HAP-1 (cell line): ENCODE measurements around the gene EPN1.

Source experiments
- DNase-seq, 2 experiments: peaks; one replicate each; pipeline ENCODE4 v3.0.0-alpha.2; 2016 to 2020; ENCODE audit warnings: low spot score in 2 of 2
- H3K27me3 ChIP-seq: fragments of 250-450 bp; sonication (Bioruptor Pico); 2 replicates; pipeline ENCODE4 v1.5.1; 2020; ENCODE audit warnings: low read depth, mild to moderate bottlenecking, moderate library complexity
- H3K36me3 ChIP-seq: fragments of 250-450 bp; sonication (Bioruptor Pico); replicated peaks from 2 replicates; pipeline ENCODE4 v1.5.1; 2020; ENCODE audit warnings: mild to moderate bottlenecking
- H3K4me1 ChIP-seq: fragments of 250-450 bp; sonication (Bioruptor Pico); 2 replicates; pipeline ENCODE4 v1.5.1; 2020; ENCODE audit warnings: mild to moderate bottlenecking
- H3K4me3 ChIP-seq: fragments of 250-450 bp; sonication (Bioruptor Pico); 2 replicates; pipeline ENCODE4 v1.5.1; 2020; ENCODE audit warnings: mild to moderate bottlenecking, moderate library complexity
- H3K9me3 ChIP-seq: fragments of 250-450 bp; sonication (Bioruptor Pico); 2 replicates; pipeline ENCODE4 v1.5.1; 2020; ENCODE audit warnings: mild to moderate bottlenecking, moderate library complexity
- in situ Hi-C: fragments of 300-500 bp; cut with MboI; formaldehyde crosslinking; loops from 3 replicates; pipeline ENCODE4 v1.14.3; 2020; ENCODE audit warnings: low sequenced_read_pairs, inconsistent platforms, mixed read lengths

EPN1 gene

DNA sequence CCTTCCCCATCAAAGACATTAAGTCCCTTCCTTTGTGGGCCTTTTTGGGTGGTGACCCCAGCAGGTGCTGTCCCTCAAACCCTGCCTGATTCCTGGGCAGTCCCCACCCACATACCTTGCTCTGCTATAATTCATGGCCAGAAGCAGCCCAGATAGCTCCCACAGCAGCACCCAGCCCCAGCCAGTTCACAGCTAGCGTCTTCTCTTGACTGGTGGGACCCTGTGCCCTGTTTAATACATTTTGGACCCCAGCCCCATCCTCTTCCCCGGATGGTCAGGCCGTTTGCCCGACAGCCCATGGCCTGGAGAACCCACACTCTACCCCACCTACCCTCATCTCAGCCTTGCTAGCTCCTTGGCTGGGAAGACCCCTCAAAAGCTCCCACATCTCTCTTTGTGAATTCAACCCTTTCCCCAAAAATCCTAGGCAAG is 24.9 kb upstream of the EPN1 start:
- in situ Hi-C loops = loop anchor here (25.0 kb wide), 2 partner anchors 1188 to 1463 kb away; partner anchors contain the start of genes CDC42EP5, LENG9, MBOAT7 and TSEN34
- Histone ChIP-seq H3K4me3 (no peak overlapping the region), H3K4me1 (peaks cover 8% of the 10 kb centered on the region), H3K36me3 (peaks cover 19% of the 10 kb centered on the region), H3K27me3 (no peaks in the 10 kb centered on the region), H3K9me3 (no peaks in the 10 kb centered on the region)
- no peak for DNase-seq

DNA sequence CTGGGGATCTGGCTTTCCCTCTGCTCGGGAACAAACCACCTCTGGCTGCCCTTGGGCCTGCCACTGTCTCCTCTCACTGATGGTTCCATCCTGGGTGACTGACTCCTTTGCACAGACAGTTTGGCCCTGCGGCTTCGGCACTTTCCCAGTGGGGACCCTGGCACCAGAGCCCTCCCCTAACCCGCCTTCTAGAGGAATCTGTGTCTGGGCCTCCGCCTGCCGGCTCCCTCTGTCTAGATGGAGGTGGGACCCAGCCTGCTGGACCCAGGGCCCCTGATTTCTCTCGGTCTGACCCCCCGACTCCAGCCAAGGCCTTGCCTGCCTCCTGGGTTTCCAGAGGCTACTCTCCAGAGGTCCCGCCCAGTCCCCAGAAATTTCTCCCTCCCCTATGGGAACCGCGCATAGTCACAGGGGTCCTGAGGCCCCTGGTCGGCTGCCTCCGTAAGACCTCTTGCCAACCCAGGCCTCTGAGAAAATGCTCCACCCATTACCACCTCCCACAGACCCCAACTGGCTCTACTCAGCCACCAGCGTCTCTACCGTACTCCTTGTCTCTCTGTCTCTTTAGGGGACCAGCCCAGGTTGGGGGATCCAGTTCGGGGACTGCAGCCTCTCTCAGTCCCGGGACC is 24.3 kb upstream of the EPN1 start:
- Histone ChIP-seq H3K9me3 (no peaks in the 10 kb centered on the region), H3K27me3 (no peaks in the 10 kb centered on the region), H3K4me1 (peaks cover 8% of the 10 kb centered on the region), H3K36me3 (peaks cover 17% of the 10 kb centered on the region), H3K4me3 (no peak overlapping the region)
- no peak for DNase-seq
- in situ Hi-C loops = loop anchor here (25.0 kb wide), 2 partner anchors 1188 to 1463 kb away; partner anchors contain the start of genes CDC42EP5, LENG9, MBOAT7 and TSEN34

DNA sequence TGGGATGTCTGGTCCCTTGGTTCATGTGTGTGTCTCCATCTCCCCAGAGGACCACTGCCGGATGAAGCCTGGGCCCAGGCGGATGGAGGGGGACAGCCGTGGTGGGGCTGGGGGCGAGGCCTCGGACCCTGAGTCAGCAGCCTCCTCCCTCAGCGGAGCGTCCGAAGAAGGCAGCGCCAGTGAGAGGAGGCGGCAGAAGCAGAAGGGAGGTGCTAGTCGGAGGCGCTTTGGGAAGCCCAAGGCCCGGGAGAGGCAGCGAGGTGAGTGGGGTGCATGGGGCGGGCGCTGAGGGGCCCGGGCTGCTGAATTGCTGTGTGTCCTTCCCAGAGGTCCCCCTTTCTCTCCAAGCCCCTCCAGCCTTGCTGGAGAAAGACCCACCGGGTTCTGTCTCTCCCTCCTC is 23.8 kb upstream of the EPN1 start:
- Histone ChIP-seq H3K36me3 (peaks cover 21% of the 10 kb centered on the region), H3K4me1 (peaks cover 8% of the 10 kb centered on the region), H3K4me3 (no peak overlapping the region), H3K27me3 (no peaks in the 10 kb centered on the region), H3K9me3 (no peaks in the 10 kb centered on the region)
- no peak for DNase-seq
- in situ Hi-C loops = loop anchor here (25.0 kb wide), 2 partner anchors 1189 to 1464 kb away; partner anchors contain the start of genes CDC42EP5, LENG9, MBOAT7 and TSEN34

DNA sequence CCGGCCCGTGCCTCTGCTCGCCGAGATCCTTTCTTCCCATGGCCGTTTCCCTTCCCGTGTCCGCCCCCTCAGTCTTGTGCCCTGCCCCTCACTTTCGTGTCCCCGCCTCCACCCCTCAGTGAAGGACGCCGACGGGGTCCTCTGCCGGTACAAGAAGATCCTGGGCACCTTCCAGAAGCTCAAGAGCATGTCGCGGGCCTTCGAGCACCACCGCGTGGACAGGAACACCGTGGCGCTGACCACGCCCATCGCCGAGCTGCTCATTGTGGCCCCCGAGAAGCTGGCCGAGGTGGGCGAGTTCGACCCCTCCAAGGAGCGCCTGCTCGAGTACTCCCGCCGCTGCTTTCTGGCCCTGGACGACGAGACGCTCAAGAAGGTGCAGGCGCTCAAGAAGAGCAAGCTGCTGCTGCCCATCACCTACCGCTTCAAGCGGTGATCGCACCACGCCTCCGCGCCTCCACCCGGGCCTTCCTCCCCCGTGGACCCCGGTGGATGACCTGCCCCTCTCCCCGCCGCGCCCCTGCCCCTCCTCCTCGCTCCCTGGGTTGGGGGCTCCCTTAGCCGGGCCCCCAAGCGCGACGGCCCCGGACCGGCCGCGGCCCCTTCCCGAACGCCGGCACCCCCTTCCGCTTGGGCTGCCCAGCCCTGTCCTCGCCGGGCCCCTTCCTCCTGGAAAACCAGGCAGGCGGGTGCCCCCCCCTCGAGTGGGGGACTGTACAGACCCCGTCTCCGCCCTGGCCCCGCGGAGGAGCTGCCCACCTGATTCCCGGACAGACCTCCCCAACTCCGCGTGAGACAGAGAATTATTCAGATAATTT is 22.5 kb upstream of the EPN1 start:
- no peak for DNase-seq
- H3K4me1 ChIP-seq = peaks cover 6% of the 10 kb centered on the region
- no peaks in the 10 kb centered on the region for H3K27me3 ChIP-seq
- H3K36me3 ChIP-seq = peaks cover 19% of the 10 kb centered on the region
- H3K4me3 ChIP-seq = no peak overlapping the region
- in situ Hi-C loops = loop anchor here (25.0 kb wide), 2 partner anchors 1190 to 1465 kb away; partner anchors contain the start of genes CDC42EP5, LENG9, MBOAT7 and TSEN34
- no peaks in the 10 kb centered on the region for H3K9me3 ChIP-seq

DNA sequence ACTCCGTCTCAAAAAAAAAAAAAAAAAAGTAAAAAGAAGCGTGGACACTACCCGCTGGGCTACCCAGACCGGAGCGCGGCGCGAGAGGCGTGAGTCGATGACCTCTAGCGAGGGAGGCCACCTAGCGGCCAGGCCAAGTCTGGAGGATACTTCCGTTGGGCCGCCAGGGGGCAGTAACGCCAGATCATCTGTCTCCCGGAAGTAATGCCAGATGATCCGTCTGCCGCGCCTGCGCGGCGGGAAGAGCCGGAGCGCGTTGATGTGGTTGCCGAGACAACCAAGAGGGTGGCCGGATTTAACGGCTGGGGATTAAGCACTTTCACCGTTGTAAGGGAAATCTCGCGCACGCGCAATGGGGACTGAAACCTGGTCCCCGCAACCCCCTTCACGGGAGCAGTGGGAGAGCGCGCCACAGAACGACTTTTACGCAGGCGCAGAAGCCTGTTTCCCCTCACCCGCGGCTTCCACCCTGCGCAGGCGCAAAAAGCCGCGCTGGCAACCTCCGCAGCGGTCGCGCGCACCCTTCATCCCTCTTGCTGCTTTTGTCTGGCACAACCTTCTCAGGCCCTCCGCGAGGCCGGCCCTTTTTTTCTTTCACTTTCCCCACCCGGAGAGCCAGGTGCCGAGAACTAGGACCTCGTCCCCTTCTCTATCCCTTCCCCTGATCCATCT is 21.2 kb upstream of the EPN1 start:
- Histone ChIP-seq H3K36me3 (peaks cover 19% of the 10 kb centered on the region), H3K4me3 (peak overlapping the region; percentile 95), H3K27me3 (no peaks in the 10 kb centered on the region), H3K4me1 (peaks cover 11% of the 10 kb centered on the region), H3K9me3 (no peaks in the 10 kb centered on the region)
- DNase-seq = peak; percentile 98
- in situ Hi-C loops = loop anchor here (25.0 kb wide), 2 partner anchors 1191 to 1466 kb away; partner anchors contain the start of genes CDC42EP5, LENG9, MBOAT7 and TSEN34

DNA sequence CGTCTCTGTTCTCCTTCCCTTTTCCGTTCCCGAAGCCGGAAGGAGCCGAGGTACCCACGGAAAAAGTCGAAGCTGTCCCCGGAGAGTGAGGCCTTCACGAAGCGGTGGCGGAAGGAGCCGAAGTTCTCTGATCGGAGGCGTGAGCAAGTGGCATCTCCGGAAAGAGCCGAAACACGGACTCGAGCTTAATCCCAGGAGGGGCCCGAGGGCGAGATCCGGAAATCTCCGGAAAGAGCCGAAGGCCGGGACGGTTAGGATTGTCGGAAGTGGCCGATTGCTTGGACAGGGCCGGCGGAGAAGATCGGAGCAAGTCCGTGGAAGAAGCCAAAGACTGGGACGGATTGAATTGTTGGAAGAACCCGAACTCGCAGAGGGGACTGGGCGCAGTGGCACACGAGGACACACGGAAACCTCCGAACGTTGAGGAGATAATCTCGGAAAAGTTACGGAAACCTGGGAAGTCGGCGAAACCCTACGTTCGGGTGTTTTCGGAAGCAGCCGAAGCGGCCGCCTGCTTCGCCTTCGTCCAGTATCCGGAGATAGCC is 20.6 kb upstream of the EPN1 start:
- peak; percentile 97 to 100 for DNase-seq
- H3K36me3 ChIP-seq = peaks cover 23% of the 10 kb centered on the region
- H3K9me3 ChIP-seq = no peaks in the 10 kb centered on the region
- H3K4me1 ChIP-seq = peaks cover 11% of the 10 kb centered on the region
- H3K4me3 ChIP-seq = peak overlapping the region; percentile 95
- in situ Hi-C loops = loop anchor here (25.0 kb wide), 2 partner anchors 1192 to 1467 kb away; partner anchors contain the start of genes CDC42EP5, LENG9, MBOAT7 and TSEN34
- no peaks in the 10 kb centered on the region for H3K27me3 ChIP-seq

DNA sequence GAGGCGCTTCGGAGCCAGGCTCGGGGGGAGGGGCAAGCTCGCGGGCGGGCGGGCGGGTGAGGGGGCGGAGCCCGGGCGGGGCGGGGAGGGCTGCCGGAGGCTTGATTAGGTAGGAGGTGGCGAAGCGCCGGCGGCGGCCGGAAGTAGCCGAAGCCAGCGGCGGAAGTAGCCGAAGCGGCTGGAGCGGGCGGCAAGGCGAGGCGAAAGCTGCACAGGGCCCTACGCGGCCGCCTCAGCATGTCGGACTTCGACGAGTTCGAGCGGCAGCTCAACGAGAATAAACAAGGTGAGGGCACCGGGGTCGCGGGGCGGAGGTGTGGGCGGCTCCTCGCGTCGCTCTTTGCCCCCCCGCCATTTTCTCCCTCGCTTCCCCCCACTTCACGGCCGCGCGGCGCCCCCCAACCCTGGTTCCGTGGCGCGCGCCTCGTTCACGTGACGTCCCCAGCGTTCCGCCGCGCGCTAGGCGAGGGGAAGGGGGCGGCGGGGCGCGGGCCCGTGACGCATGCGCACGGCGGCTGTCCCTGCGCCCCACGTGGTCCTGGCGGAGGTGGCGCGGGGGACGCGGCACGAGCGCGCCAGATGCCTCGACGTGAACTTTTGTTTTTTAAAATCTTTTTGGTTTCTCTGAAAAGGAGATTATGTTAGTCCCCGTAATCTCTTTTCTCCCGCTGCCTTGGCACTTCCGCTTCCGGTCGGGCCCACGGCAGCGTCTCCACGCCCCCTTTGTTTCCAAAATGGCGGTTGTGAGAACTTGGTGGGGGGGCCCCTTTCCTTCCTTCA is 20.0 kb upstream of the EPN1 start, which contains the start of gene U2AF2:
U2AF2 (plus strand) TSS at position 168 of the 780 bp plus-strand sequence; CDS start at position 238, 70 bp downstream.
- DNase-seq = peak; percentile 80 to 97
- no peaks in the 10 kb centered on the region for H3K9me3 ChIP-seq
- H3K27me3 ChIP-seq = no peaks in the 10 kb centered on the region
- H3K36me3 ChIP-seq = peaks cover 28% of the 10 kb centered on the region
- in situ Hi-C loops = loop anchor here (25.0 kb wide), 2 partner anchors 1193 to 1468 kb away; partner anchors contain the start of genes CDC42EP5, LENG9, MBOAT7 and TSEN34
- H3K4me1 ChIP-seq = peaks cover 11% of the 10 kb centered on the region
- H3K4me3 ChIP-seq = peak within 1 kb of the TSS; percentile 95

DNA sequence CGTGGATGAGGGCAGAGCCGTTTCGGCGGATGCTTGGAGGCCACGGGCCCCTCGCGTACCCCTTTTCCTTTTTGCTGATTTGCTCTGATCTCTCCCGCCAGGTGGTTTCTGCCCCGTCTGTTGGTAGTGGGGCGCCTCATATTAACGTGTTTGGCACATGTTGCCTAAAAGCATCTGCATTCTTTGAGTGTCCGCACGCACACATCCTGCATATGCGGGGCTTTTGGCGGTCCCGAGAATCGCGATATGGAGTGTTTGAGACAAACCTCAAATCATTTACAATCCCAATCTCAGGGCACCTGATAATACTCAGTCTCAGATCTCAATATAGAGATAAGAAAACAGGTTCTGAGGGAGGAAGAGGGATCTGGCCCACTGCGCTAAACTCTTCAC is 19.4 kb upstream of the EPN1 start:
- in situ Hi-C loops = loop anchor here (25.0 kb wide), 2 partner anchors 1193 to 1468 kb away; partner anchors contain the start of genes CDC42EP5, LENG9, MBOAT7 and TSEN34
- no peaks in the 10 kb centered on the region for H3K27me3 ChIP-seq
- H3K4me3 ChIP-seq = peak overlapping the region; percentile 95
- H3K9me3 ChIP-seq = no peaks in the 10 kb centered on the region
- no peak for DNase-seq
- peaks cover 11% of the 10 kb centered on the region for H3K4me1 ChIP-seq
- peaks cover 34% of the 10 kb centered on the region for H3K36me3 ChIP-seq

DNA sequence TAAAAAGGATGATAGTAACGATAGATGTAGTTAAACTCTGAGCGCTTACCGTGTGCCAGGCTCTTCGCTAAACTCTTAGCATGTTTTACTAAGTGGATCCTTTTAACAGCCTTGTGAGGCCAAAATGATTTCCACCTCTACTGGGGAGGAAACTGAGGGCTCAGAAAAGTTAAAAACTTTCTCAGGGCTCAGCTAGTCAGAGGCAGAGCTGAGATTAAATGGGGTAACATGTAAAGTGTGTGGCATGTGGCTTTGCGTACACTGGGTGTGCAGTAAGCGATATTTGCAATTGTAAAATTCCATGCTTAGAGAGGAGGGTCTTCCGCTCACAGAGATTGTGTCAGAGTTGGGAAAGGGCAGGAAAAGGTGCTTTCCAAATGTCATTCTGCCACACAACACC is 18.5 kb upstream of the EPN1 start:
- peaks cover 43% of the 10 kb centered on the region for H3K36me3 ChIP-seq
- in situ Hi-C loops = loop anchor here (25.0 kb wide), 2 partner anchors 1194 to 1469 kb away; partner anchors contain the start of genes CDC42EP5, LENG9, MBOAT7 and TSEN34
- peaks cover 11% of the 10 kb centered on the region for H3K4me1 ChIP-seq

DNA sequence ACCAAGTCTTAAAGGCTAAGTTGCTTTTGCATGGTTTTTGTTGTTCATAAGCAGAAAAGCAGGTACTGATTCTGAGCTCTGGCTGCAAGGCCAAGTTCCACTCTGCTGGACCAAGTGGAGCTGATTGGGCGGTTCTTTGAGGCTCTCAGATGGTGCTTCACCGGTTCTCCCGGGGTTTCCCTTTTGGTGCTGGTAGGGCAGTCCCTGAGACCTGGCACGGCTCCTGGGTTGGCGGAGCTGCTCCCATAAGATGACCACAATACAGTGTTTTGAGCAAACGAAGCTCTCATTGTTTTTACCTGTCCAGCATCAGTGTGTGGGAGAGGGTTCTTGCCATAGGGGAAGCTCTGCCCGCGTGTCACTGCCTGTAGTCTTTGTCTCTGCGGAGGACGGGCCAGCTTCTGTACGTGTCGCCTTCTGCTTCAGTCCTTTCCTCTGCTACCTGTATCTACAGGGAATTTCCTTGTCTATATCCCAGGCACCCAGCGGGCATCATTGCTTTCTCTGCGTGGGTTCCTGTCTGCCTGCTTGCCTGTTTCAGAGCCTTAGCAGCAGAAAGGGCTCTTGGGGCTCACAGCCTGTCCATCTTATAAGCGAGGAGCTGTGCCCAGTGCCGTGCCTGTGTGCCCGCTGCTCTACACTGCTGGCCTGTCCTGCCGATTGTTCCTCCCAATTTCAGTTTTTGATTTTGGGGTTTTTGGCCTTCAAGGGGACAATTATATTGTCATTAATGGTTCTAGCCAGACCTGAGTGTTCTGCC is 17.9 kb upstream of the EPN1 start:
- in situ Hi-C loops = loop anchor here (25.0 kb wide), 2 partner anchors 1195 to 1470 kb away; partner anchors contain the start of genes CDC42EP5, LENG9, MBOAT7 and TSEN34
- H3K27me3 ChIP-seq = no peaks in the 10 kb centered on the region
- H3K4me3 ChIP-seq = peak overlapping the region; percentile 95
- no peak for DNase-seq
- peaks cover 49% of the 10 kb centered on the region for H3K36me3 ChIP-seq
- H3K9me3 ChIP-seq = no peaks in the 10 kb centered on the region
- H3K4me1 ChIP-seq = peaks cover 11% of the 10 kb centered on the region

More for the DNA sequence above, 18.5 kb upstream of the EPN1 start:
- Histone ChIP-seq H3K27me3 (no peaks in the 10 kb centered on the region), H3K9me3 (no peaks in the 10 kb centered on the region), H3K4me3 (peak overlapping the region; percentile 95)
- DNase-seq = no peak

DNA sequence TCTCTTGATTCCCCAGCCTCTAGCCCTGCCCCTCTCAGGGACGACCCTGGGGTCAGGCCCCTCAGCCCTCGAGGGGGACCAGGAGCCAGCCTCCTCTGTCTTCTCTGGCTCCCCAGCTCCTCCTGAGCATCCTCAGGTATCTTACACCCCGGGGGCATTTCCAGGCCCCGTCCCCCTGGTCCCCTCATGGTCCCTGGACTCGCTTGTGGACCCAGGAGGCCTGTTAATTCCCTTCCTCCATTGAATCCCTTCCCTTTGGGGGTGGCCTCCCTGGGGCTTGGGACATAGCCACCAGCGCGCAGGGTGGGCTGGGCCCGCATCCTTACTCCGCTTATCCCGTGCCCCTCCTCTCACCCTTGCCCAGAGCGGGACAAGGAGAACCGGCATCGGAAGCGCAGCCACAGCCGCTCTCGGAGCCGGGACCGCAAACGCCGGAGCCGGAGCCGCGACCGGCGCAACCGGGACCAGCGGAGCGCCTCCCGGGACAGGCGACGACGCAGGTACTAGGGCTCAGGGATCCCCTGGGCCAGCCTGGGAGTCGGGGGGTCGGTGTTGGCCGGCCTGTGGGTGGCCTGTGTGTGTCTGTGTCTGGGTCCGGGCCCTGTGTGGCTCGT is 16.1 kb upstream of the EPN1 start:
- Histone ChIP-seq H3K36me3 (peaks cover 65% of the 10 kb centered on the region), H3K27me3 (no peaks in the 10 kb centered on the region), H3K4me3 (no peak overlapping the region), H3K9me3 (no peaks in the 10 kb centered on the region), H3K4me1 (peaks cover 11% of the 10 kb centered on the region)
- in situ Hi-C loops = loop anchor here (25.0 kb wide), 2 partner anchors 1197 to 1472 kb away; partner anchors contain the start of genes CDC42EP5, LENG9, MBOAT7 and TSEN34
- no peak for DNase-seq
